Measurements from ENCODE around the gene SF3B5.
"Not testable (repeated sequence)": the region's sequence is repeated elsewhere in the genome, so short reads cannot be mapped to it uniquely, and the experiment has no call there.

SF3B5 gene

DNA sequence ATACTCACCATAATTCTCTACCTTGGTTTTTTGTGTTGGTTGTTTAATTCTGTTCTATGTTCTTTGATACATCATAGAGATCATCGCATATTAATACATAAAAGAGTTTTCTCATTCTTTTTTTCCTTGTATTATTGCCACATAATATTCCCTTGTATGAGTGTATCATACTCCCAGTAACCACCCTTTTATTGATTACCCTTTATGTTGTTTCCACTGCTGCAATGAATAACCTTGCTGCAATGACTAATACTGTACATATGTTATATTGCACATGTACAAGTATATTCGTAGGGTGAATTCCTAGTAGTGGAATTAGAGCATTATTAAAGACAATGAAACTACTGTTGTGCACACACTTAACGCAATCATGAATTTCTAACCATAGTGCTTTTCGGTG lies 9.1 kb upstream of the SF3B5 start:
- no peak for DNase-seq

DNA sequence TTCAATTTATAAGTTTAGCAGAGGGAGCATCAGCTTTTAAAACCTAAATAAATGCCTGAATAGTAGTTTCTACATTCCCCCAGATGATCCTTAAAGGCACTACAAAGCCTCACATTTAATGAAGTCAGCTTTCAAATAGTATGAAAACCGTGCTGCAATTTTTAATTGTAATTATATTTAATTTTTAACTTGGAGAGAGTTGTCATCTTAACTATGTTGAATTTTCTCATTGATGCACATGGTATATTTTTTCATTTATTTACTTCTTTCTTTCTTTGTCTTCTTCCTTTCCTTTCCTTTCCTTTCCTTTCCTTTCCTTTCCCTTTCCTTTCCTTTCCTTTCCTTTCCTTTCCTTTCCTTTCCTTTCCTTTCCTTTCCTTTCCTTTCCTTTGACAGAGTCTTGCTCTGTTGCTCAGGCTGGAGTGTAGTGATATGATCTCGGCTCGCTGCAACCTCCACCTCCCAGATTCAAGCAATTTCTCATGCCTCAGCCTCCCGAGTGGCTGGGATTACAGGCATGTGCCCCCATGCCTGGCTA lies 7.7 kb upstream of the SF3B5 start:
- DNase-seq, result no peak

GRCh38 chr6:144098993-144099392 lies 3.6 kb upstream of the SF3B5 start:
- DNase-seq, result no peak

GRCh38 chr6:144094731-144095133 lies 641 bp downstream of the SF3B5 start:
- no peak for DNase-seq

GRCh38 chr6:144093658-144094057 lies 1.7 kb downstream of the SF3B5 start:
- no peak for DNase-seq

- DNase-seq, result no peak
Observed at GRCh38 chr6:144093236-144093635, 2.1 kb downstream of the SF3B5 start.

DNA sequence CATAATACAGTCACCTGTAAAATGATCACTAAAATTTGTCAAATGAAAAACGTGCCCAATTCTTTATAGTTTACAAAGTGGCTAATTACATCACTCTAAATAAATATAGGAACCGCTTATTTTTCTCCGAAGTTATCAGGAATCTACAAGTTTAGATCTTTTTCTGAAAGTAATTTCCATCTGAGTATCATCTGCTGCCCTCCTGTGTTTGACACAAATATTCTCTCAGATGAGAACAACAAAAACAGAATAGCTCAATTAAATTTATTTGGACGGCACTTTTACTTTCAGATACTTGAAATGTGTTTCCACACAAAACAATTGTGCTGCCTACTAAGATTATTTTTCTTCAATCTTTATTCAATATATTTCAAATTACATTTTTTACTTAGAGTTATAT lies 5.0 kb downstream of the SF3B5 start:
- DNase-seq, result no peak

DNA sequence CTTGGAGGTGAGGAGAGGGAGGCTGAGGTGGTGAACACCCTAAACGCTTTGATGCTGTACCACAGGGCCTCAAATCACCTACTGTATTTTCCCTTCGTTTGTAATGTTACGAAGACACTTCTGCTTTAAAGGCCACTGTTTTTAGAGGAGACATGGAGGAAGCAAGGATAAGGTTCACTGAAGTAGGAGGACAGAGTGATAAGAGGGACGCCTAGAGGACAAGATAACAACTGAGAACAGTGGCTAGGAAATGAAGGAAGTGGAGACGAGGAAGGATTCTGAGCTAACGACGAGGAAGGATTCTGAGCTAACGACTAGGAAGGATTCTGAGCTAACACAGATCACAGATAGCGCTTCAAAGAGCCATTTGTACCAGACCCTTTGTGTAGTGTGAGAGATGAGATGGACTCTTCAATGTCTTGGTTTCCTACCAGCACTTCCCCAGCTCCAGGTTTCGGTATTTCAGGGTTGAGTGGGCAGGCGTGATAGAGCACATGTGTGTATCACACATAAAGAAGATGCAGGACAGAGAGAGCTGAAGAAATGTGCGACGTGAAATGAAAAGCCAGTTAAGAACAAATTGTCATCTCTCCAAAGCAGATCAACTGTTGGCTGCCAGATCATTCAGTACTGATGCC lies 7.5 kb downstream of the SF3B5 start:
- no peak for DNase-seq

- DNase-seq, result no peak
Observed at GRCh38 chr6:144086959-144087358, 8.4 kb downstream of the SF3B5 start.

- DNase-seq, result no peak
Observed at GRCh38 chr6:144083172-144083571, 12.2 kb downstream of the SF3B5 start.

GRCh38 chr6:144082412-144082811 lies 13.0 kb downstream of the SF3B5 start:
- not testable (repeated sequence) for DNase-seq

- no peak for DNase-seq
Observed at GRCh38 chr6:144077871-144078270, 17.5 kb downstream of the SF3B5 start.

DNA sequence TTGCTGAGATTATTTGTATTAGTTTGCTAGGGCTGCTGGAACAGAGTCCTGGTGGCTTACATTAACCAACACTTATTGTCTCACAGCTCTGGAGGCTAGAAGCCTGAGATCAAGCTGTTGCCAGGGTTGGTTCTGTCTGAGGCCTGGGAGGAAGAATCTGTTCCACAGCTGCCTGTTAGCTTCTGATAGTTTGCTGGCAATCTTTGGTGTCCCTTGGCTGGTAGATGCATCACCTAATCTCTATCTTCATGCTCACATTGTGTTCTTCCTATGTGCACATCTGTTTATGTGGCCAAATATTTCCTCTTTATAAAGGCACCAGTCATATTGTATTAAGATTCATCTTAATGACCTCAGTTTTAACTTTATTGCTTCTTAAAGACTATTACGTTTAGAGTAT lies 19.5 kb downstream of the SF3B5 start:
- DNase-seq, result no peak

DNA sequence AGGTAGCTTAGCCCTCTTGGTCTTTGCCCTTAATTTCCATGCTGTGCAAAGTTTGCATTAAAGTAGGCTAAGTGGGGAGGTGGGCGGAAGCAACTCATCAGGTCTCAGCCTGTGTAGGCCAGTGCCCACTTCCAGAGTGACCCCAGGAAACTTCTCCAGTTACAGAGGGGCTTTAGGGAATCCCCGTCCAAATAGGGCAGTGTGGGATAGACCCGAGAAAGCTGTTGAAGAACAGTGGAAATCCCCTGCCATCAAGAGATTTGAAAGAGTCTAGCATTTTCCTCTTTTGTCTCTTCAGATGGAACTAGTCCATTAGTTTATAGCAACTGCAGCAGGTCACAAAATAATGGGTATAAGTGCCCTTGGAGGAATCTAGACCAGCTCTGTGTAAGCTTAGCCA lies 20.2 kb downstream of the SF3B5 start:
- no peak for DNase-seq

- no peak for DNase-seq
Observed at GRCh38 chr6:144073024-144073423, 22.3 kb downstream of the SF3B5 start.

- DNase-seq, result no peak
Observed at GRCh38 chr6:144069506-144069905, 25.9 kb downstream of the SF3B5 start.

DNA sequence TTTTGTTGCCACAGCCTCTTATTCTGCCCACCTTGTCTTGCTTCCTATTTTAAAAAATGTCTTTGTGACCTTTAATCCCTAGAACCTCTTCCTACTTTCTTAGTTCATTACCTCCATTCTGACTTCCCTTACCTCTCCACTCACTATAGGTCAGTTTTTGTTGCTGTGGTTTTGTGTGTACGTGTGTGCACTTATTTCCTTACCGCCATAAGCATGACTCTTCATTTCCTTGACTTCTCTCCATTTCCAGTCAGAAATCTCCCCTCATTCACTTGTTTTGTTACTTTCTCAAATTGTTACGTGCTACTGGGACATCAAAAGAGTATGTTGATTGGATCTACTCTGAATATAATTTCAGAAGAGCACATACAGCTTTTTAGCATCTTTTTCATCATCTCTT lies 26.6 kb downstream of the SF3B5 start:
- DNase-seq, result no peak

DNA sequence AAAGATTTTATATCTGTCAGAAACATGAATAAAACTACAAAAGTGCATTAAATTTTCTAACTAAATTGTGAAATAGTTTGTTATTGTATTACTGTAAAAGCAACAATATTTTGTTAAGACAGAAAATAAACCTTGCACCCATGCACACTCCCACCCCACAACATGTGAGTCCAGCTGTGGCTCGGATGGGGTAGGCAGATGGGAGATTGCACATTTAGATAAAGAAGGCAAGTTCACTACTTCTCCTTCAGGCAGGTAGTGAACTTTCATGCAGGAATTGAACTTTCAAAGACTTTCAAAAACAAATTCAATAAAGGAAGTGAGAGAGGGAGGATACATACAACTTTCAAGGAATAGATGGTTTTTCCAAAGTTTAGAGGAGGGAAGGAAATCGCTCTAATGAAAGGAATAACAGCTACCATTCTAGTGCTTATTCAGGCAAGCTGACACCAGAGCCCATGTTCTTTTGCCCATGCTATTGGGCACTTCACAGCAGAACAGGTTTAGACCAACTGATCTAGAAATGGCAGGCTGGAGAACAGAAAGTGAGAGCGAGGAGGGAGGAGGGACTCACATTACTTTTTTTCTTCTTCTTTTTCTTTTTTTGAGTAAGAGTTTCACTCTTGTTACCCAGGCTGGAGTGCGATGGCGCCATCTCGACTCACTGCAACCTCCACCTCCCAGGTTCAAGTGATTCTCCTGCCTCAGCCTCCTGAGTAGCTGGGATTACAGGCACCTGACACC lies 28.5 kb downstream of the SF3B5 start:
- DNase-seq, result peak; percentile 43 to 57

- no peak for DNase-seq
Observed at GRCh38 chr6:144066255-144066654, 29.1 kb downstream of the SF3B5 start.

DNA sequence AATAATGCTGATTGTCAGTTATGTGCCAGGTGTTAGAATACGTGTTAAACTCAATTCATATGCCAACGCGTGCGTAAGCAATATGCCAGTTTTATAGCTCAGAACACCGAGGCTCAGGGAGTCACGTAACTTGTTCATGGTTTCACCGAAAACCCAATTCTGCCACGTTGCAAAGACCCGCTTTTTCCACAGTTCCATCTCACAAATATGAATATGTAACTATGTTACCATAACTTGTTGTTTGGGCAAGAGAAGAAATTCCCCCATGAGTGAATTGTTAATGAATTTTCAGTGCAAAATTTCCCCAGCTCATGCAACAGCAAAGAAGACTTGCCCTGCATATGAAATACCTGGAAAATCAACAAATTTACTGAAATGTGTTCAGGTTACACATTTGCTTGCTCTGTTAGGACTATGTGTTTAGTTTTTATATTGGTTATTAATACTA lies 30.1 kb downstream of the SF3B5 start:
- no peak for DNase-seq

- peak; percentile 84 to 86 for DNase-seq
Observed at GRCh38 chr6:144064402-144065212, 30.8 kb downstream of the SF3B5 start.

DNA sequence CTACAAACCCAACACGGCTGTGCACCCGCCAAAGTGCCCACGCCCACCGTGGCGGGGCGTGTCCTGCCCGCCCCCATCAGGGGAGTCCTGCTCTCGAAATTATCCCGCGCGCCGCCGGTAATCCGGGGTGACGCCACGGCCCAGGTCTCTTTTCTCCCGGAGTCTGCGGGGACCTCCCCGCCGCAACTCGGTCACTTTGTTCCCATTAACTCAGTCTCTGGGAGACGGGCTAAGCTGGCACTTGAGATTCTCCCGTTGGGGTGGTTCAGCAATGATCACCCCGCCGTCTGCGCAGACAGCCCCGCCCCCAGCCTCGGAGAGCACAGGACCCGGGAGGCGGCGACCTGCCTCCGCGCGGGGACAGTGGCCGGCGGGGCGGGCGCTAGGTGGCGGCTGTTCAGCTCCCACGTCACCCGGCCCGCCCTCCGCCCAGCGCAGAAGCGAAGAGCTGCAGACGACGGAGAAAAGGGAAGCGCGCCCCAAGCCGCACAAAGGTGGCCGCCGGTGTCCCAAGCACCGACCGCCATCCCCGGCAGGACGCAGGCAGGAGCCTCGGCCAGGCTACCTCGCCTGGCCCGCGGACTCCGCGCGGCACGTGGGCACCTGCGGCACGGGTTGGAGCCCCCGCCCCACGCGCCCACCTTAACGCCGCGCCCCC lies 31.5 kb downstream of the SF3B5 start:
- DNase-seq, result peak; percentile 87 to 91

GRCh38 chr6:144063246-144063743 lies 32.1 kb downstream of the SF3B5 start:
- DNase-seq, result no peak

Measured in activated T-cell treated with anti-CD3 and anti-CD28 coated beads, Interleukin-2, amount 50 U/mL, for 48 hours (primary cell).